HG02943 (cell line): ENCODE measurements around the gene EEIG1.

Experiments
- ATAC-seq: cut with Tn5 transposase; IDR thresholded peaks from one replicate; pipeline ENCODE4 v1.9.1; 2021; ENCODE audit warnings: mild to moderate bottlenecking, low read depth, moderate library complexity; ENCODE audit not compliant: unreplicated experiment

The EEIG1 gene

GRCh38 chr9:127975376-127976315, 5.1 kb downstream of the EEIG1 start:
- no peak for ATAC-seq

- no peak for ATAC-seq
These were observed 6.0 kb downstream of the EEIG1 start for GRCh38 chr9:127974769-127975261.

- ATAC-seq = no peak
These were observed 6.6 kb downstream of the EEIG1 start for GRCh38 chr9:127974001-127974768.

GRCh38 chr9:127973169-127974000, 7.4 kb downstream of the EEIG1 start:
- ATAC-seq = no peak

GRCh38 chr9:127972236-127972871, 8.4 kb downstream of the EEIG1 start:
- ATAC-seq = no peak

GRCh38 chr9:127971357-127972235, 9.2 kb downstream of the EEIG1 start:
- ATAC-seq = no peak

GRCh38 chr9:127970401-127971313, 10.1 kb downstream of the EEIG1 start:
- peak; percentile 69 for ATAC-seq

- ATAC-seq = no peak
These were observed 11.9 kb downstream of the EEIG1 start for GRCh38 chr9:127968700-127969383.

- no peak for ATAC-seq
These were observed 12.7 kb downstream of the EEIG1 start for GRCh38 chr9:127968042-127968441.

- ATAC-seq = no peak
These were observed 13.5 kb downstream of the EEIG1 start for GRCh38 chr9:127967151-127967809.

GRCh38 chr9:127966416-127967150, 14.2 kb downstream of the EEIG1 start:
- ATAC-seq = no peak

GRCh38 chr9:127965953-127966352, 14.8 kb downstream of the EEIG1 start:
- no peak for ATAC-seq

GRCh38 chr9:127963359-127964064, 17.3 kb downstream of the EEIG1 start:
- ATAC-seq = no peak

GRCh38 chr9:127963041-127963358, 17.8 kb downstream of the EEIG1 start:
- ATAC-seq = no peak

- no peak for ATAC-seq
These were observed 18.5 kb downstream of the EEIG1 start for GRCh38 chr9:127962278-127962677.
